Measurements from ENCODE around the gene METRNL.
A peak's percentile ranks its signal among the peaks of the same experiment; 100 is the strongest.

Gene METRNL

DNA sequence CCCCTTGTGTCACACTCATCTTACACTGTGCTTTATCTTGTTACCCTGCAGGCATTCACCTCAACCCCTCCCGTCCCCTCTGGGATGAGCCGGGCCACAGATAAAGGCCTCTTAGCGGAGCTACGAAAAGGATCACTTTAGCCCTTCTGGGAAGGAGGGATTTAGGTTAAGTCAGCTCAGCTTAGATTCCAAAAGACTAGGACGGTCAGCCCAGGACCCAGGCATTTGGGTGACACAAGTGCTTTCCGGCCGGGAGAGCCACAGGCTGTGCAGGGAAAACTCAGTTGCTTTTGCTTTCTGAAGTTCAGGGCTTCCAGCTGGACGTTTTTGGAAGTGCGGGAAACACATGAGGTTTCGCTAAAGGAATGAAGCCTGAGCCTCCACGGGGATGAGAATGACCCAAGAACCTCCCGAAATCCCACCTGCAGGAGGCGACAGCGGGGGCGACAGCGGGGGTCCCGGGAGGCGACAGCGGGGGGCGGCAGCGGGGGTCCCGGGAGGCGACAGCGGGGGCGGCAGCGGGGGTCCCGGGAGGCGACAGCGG, 11.6 kb upstream of the METRNL start:
- DNase-seq: no peak

DNA sequence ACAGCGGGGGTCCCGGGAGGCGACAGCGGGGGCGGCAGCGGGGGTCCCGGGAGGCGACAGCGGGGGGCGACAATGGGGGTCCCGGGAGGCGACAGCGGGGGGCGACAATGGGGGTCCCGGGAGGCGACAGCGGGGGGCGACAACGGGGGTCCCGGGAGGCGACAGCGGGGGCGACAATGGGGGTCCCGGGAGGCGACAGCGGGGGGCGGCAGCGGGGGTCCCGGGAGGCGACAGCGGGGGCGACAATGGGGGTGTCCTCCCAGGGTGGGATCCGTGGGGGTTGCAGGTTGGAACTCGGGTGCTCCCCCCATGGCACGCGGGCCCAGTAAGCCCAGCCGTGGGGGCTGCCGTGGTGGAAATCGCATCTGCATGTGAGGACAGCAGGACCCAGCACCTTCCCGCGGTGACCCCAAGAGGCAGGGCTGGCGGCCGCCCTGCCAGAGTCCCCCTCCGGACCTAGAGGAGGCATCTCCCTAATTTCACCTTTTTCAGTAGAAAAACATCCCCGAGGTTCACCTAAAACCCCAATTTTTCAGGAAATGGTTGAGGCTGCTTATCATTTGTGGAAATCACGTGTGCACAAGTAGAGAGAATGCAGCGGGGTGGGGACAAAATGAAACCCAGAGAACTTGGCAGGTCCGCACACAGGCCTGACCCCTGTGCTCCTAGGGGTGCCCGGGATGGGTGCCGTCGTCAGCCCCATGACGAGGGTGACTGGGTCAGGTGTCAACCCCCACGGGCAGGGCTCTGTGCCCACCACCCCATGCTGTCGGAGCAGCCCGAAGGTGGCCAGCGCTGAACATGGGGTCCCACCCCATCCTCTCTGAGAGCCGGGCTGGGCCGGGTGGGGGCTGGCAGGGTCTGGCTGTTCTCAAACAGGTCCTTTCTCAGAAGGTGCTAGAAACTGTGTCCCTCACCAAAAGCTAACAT, 10.5 kb upstream of the METRNL start:
- DNase-seq: no peak

DNA sequence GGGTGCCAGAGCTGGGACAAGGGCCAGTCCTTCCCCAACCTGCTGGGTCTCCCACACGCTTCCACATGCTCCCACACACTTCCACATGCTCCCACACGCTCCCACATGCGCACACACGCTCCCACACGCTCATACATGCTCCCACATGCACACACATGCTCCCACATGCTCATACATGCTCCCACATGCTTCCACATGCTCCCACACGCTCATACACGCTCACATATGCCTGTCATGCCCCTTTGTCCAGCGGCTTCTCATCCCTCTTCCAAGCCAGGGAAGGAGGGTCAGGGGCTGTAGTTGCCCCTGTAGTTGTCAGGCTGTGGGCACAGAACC, 9.9 kb upstream of the METRNL start:
- no peak for DNase-seq

DNA sequence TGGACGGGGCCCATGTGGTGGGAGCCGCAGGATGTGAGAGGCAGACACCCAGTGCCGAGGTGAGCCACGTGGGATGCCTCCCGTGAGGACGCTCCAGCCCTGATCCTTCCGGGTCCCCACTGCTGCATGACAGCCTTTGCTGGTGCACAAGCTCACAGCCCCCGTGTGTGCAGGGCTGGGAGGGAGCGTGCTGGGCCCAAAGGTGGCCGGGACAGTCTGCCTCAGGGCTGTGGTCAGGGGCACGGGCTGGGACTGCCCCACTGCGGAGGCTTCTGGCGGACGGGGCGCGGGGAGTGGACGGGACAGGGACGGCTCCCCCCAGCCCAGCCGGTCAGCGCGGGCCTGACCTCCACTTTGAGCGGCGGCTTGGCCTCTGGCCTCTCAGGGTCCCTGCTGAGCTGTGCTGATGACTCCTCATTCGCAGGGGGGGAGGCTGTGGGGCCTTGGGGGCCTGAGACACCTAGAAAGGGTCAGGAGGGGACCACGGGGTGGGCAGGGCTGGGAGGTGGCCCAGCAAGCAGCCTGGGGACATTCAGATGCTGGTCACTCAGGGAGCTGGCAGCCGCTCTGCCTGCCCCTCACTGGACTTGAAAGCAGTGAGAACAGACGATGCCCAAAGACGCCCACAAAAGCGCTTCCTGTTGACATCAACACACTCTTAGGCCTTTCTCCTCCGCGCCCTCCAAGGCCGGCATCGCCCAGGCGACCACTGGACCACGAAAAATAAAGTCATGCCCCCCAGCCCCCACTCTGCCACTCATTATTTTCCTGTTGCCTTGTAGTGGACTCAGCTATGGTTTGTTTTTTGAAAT, 9.3 kb upstream of the METRNL start:
- no peak for DNase-seq

DNA sequence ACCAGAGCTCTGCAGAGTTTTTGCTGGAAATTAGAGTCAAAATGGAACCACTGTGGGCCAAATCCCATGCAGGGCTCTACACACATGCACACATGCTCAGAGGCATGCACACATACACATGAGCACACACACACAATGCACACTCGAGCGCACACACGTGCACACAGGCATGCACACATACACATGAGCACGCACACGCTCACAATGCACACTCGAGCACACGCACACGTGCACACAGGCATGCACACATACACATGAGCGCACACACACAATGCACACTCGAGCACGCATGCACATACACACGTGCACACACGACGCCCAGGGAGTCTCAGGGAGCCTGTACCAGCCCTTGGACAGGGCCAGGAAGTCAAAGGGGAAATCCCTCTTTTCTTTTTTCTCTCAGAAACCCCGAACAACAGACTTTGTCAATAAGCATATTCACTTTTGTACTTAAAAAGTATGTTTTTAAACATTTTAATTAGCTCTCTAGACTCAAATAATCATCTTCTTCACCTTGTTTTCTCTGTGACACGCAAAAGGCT, 8.5 kb upstream of the METRNL start:
- no peak for DNase-seq

DNA sequence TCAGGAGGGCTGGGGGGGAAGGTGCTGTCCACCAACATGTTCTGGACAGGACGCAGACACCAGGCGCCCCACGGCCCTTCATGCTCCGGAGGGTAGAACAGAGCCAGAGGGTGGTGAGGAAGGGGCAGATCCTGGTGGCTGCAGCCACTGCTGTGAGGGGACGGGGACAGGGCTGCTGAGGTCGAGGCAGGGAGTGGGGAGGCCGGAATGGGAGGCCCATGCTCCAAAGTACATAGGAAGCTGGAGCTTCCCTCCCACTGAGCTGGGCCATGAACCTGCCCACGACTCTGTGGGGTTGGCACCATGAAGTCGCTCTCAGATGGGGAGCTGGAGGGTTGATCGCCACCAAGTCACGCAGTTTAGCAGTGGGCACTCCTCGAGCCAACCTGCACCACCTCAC, 8.0 kb upstream of the METRNL start:
- DNase-seq: no peak

DNA sequence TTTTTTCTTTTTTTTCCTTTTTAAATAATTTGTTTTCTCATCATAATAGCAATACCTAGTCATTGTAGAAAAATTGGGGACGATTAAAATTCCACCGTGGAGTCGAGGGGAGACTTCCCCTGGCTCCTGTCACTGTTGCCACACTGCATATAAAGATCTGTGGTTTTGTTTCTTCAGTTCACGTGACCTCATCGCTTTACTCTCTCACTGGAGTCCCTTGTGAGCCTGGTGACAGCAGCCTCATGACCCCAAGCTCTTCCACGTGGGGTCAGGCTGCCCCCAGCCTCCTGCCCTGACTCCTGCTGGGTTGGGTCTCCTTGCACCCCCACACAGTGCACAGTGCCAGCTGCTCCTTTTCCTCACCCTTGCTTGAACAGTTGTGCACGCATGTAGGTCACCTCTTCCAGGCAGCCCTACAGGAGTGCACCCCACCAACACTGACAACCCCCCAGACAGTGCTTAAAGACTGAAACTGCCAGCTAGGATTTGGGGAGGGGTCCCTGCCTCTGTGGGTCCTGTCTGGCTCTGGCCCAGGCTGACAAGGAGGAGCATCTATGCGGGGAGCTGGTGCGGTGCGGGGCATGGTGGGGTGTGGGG, 7.3 kb upstream of the METRNL start:
- DNase-seq: no peak

DNA sequence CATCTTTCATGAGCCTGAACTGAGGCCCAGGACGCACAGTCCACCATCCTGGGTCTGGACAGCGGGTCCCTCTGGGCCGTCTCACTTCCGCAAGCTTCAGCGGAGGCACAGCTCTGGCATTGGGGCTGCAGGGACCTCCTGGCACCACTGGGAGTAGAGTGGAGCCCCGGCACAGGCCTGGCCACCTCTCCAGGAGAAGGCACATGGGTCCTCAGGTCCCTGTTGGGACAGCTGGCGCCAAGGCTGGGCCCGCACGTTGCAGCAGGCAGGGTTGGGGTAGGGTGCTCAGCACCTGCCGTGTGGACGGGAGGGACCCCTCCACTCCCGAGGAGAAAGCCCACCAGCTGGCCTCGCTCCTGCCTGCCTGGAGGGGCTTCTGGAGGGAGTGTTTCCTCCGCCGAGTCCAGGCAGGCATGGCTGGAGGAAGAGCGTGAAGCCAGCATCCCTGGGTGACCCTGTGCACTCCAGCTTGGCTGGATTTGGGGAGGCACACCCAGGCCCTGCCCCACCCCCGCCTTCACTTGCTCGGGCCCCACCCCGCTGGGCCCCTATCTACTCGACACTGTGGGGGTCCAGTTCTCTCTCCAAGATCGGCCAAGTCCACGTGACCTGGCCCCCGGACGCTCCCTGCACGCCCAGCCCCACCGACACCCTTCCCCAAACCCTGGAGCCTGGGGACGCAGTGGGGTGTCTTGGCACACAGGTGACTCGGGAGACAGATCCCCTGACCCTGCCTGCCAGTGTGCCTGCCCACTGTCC, 6.6 kb upstream of the METRNL start:
- DNase-seq: no peak

DNA sequence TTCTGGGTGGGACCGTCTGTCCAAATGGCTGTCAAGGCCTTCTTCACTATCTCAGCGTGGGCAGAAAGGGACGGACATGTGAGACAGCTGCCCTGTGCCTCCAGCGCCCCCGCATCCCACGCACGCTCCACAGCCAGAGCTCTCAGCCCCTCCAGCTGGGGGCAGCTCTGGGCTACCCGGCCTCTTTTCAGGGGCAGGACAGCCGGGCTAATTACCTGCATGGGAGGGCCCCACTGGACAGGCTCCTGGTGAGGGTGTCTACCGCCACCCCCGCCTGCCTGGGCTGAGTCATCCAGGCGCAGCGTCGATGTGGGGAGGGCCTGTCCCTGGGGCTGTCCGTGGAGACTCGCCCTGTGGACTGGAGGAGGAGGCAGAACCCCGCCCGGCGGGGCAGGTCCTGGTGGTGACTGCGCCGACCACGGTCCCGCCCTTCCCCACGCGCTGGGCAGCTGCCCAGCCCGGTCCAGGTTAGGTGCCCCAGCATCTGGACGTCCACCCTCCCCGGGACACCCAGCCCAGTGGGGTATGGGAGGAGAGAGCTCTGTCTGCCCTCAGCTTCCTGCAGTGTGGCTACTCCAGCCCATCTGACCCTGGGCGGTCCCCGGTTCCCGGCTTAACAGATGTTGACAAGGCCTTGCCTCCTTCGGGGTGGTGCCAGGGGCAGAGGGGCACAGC, 5.9 kb upstream of the METRNL start:
- DNase-seq: no peak

DNA sequence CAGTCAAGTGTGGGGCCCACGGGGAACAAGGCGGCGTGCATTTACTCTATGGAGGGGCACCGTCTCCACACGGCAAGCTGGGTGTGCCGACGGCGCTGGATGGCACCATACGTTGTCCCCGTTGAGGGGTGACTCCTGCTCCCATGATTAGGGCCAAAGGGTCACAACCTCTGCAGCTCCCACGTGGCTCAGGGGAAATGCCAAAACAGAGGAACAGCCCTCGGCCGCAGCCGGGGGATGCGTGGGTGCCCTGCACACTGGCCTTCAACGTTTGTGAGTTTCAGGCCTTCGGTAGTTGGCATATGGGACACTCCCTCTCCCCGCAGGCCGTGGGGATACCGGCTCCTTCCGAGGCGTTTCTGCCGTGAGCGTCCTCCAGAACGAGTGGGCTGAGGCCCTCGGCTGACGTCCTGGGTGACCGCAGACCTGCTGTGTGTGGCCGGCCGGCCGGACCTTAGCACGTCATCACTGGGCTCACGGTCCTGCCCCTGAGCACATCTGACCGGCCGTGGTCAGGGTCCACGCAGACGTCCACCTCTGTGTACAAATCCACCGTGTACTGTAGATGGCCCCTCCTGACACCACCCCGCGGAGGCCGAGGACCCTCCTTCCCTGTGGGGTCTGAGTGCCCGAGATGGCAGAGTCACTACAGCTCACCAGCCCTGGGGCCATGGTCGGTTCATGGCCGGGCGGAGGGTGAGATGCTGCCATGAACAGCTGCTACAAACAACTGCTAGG, 4.8 kb upstream of the METRNL start:
- DNase-seq: no peak

DNA sequence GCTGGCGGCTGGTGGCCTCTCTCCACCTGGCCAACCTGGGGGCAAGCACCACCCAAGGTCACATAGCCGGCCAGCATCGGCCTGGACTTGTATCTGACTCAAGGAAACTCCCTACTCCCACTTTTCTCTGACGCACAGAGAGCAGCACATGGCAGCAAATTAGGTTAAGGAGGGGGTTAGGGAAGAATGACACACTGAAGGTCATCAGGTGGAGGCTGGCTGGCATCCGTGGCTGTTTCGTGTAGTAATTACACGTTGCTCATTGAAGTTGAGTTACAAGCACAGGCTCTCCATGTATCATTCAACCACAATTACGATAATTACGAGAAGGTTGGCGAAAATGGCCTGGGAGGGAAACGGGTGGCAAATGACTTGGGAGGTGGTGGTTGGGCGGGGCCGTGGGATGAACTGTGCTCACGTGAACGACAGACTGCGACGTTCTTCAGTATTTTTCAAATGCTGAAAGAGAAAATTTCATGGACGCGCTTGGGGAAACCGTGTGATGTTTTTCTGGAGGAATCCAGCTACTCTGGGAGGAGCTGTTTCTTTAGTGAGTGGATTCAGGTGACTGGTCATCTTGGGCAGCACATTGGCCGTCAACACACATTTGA, 4.0 kb upstream of the METRNL start:
- no peak for DNase-seq

DNA sequence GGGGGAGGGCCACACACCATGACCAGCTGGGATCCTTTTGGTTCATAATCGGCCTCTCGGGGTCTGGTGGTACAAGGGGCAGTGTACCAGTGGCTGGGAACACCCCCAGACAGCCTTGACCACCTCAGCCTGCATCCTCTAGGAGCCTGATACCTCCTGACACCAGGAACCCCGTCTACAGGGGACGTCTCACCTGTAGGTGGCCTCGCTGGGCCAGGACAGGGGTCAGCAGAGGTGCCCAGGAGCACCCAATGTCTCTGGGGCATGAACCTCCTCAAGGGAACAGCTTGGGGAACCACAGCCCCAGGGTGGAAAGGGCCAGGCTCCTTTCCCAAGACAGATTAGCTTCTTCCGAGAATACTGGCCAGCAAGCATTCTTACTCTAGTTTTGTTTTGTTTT, 2.5 kb upstream of the METRNL start:
- no peak for DNase-seq

DNA sequence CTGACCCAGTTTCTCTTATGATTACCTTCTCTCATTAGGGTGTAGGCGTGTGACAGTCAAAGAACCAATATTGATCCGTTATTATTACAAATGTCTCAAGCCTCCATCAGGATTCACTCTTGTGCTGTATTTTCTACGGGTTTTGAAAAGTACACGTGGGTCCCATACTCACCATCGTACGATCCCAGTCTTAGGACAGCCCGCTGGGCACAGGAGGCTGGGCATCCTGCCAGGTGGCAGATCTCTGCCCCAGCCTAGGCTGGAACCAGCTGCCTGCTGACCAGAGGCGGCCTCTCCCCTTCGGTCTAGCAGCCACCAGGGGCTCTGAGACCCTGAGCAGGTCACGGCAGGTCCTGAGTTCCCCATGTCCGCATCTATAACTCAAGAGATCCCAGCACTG, 2.0 kb upstream of the METRNL start:
- DNase-seq: no peak

DNA sequence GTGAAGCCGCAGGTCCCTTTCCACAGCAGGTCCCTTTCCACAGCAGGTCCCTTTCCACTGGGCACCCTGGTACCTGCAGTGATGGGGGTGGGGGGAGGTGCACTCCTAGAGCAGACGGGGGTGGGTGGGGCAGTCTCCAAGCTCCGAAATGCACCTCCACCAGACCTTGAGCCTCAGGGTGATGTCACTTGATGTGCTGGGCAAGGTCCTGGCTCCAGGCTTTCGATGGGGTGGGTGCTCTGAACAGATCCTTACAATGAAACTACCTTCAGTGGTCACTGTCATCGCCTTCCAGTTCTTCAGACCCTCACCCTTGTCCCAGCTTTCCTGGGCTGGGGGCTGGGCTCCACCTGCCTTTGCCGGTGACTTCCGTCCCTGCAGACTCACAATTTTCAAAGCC, 1.5 kb upstream of the METRNL start:
- DNase-seq: no peak

DNA sequence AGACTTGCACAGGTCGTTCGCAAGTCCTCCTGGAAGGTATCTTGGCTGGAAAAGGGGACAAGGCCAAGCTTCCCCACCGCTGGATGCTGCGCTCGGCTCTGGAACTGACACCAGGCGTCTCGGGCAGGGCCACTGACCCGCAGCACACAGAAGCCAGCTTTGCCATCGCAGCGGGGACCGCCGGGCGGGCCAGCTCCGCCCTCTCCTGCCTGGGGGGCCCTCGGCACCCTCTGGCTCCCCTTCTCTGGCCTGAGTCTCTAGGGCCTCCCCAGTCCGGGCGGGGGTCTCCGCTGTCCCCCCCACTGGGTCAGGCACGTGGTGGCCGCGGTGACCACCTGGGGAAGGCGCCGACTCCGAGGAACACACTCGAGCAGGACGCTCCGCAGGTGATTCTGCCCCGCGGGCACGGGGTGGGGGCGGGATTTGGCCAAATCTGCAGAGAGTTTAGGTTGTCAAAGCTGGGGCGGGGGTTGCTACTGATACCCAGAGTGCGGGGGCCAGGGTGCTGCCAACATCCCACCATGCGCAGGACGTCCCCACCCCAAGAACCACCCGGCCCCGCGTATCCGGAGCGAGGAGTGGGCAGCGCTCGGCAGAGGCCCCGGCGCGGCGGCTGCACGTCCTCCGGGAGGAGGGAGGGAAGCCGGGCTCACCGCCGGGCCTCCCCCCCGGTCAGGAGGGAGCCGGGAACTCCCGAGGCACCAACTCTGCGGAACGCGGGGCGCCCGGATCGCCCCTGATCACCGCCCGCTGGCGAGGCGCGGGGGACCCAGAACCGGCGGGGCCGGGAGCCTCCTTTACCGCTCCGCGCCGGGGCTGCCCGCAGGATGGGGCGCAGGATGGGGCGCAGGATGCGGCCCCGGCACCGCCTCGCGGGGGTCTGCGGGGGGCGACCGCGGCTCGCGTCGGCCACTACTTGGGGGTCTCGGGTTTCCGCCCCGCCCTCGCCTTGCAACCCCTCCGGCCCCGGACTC, 744 bp upstream of the METRNL start:
- no peak for DNase-seq

DNA sequence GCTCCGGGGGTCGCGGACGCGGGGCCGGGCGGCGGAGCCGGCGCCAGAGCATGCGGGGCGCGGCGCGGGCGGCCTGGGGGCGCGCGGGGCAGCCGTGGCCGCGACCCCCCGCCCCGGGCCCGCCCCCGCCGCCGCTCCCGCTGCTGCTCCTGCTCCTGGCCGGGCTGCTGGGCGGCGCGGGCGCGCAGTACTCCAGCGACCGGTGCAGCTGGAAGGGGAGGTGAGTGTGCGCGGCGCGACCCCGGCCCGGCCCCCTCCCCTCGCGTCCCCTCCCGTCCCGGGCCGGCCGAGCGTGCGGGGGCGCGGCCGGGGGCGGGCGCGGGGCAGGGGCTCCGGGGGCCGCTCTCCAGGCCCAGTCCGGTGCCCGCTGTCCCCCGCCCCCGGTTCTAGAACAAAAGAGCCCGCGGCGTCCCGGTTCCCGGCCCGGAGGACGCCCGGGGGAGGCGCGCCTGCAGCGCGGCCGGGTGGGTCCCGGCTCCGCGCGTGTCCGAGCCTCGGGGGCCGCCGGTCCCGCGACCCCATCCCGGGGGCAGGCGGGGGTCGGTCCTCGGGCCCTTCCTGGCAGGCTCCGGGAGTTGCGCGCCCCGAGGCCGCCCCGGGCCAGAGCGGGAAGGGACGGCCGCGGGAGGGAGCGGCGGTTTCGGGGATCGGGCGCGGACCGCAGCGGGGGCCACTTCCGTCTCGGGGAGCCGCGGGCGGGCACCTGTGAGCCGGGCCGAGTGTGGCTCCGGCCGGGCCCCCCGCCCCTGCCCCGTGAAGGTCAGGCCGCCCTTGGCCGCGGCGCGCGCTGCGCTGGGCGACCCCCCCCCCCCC, 563 bp downstream of the METRNL start:
- no peak for DNase-seq

DNA sequence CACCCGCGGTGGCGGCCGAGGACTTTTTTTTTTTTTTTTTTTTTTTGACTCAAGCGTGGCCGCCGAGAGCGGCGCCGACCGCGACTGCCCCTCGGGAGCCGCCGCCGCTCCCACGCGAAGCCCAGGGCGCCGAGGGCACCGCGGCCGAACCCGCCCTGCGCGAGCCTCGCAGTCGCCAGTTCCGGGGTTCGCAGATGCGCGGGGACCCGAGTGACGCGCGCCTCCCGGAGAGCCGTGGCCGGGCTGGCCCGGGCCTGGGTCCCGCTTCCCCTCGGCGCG, 1.1 kb downstream of the METRNL start:
- no peak for DNase-seq

DNA sequence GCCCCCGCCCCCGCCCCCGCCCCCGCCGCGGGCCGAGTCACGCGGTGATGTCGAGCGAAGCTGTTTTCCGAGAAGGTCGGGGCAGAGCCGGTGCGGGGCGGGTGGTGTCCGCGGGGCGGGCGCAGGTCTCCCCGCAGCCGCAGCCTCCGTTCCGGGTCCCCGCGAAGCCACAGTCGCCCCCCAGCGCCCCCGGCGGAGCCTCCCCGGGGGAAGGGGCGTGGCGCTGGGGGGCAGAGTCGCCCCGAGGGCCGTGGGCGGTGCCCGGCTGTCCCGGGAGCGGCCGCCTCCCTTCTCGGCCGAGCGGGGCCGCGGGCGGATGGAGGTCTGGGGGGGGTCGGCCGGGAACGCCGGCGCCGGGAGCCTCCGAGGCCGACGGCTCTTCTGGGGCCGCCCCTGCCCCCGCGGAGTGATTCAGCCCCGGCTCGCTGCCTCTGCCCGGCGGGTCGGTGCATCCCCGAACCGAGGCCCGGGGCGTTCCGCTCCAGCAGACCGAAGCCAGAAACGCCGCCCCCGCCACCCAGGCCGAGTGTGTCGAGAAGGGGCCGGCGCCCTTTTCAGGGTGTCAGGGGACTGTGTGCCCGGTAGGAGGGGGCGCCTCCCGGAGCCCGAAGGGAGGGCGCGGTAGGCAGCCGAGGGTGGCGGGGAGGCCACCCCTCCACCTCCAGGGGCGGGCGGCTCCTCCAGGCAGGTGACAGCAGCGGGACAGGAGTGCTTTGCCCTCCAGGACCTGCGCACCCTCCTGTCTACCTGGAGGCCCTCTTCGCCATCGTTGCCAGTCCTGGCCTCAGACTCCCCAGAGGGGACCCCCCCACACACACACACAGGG, 1.7 kb downstream of the METRNL start:
- DNase-seq: peak; percentile 47 to 63
